Measurements from ENCODE around the gene DUOX1.

DUOX1 gene

GRCh38 chr15:45187894-45188830 lies 58.4 kb downstream of the DUOX1 start, which contains the start of gene SHF:
TSS of gene SHF (minus strand) at chr15:45187966. CDS start at chr15:45187951, 15 bp downstream.
- peak; percentile 84 for DNase-seq

GRCh38 chr15:45197512-45197911 lies 67.7 kb downstream of the DUOX1 start:
- no peak for DNase-seq

GRCh38 chr15:45198337-45199135 lies 68.7 kb downstream of the DUOX1 start:
- peak; percentile 97 for DNase-seq

GRCh38 chr15:45199136-45199810 lies 69.5 kb downstream of the DUOX1 start:
- DNase-seq = peak; percentile 76

GRCh38 chr15:45200001-45200798 lies 70.4 kb downstream of the DUOX1 start:
- peak; percentile 92 for DNase-seq

- no peak for DNase-seq
Observed at GRCh38 chr15:45200799-45201556, 71.2 kb downstream of the DUOX1 start.

GRCh38 chr15:45201557-45201859 lies 71.7 kb downstream of the DUOX1 start:
- no peak for DNase-seq

- DNase-seq = no peak
Observed at GRCh38 chr15:45201869-45202268, 72.1 kb downstream of the DUOX1 start.

GRCh38 chr15:45203182-45203581 lies 73.4 kb downstream of the DUOX1 start:
- no peak for DNase-seq

GRCh38 chr15:45205192-45205591 lies 75.4 kb downstream of the DUOX1 start:
- no peak for DNase-seq

- DNase-seq = no peak
Observed at GRCh38 chr15:45212493-45212892, 82.7 kb downstream of the DUOX1 start.

Measured in right kidney (tissue), 1 donor.